Mucosa of gallbladder (tissue), 1 donor: ENCODE data around the gene CNTFR. TPM values are rescaled to one million over a fixed set of nuclear protein-coding genes. Genes with fewer than 3 reads are reported as not detected.
A peak's percentile ranks its signal among the peaks of the same experiment; 100 is the strongest.
"Not testable (repeated sequence)": the region's sequence is repeated elsewhere in the genome, so short reads cannot be mapped to it uniquely, and the experiment has no call there.

ENCODE experiments used
- DNase-seq: peaks from one replicate; pipeline ENCODE4 v3.0.0-alpha.2; 2020; ENCODE audit warnings: low spot score
- total RNA-seq: library from RNA; stranded (reverse); gene quantifications from one replicate; pipeline ENCODE4 v1.2.1, GENCODE V29; 2021
- donor health status: DM: no; HTN: no; CAD: no.

The CNTFR gene
- 23.0 TPM for total RNA-seq

- peak; percentile 47 for DNase-seq
These were observed at the start of gene CNTFR for GRCh38 chr9:34589636-34590380. CNTFR (minus strand) TSS chr9:34589724; CDS start chr9:34568981, 20,743 bp downstream.

GRCh38 chr9:34639322-34639721 lies 49.8 kb upstream of the CNTFR start:
- not testable (repeated sequence) for DNase-seq

- no peak for DNase-seq
These were observed 48.6 kb upstream of the CNTFR start for GRCh38 chr9:34638138-34638445.

DNA sequence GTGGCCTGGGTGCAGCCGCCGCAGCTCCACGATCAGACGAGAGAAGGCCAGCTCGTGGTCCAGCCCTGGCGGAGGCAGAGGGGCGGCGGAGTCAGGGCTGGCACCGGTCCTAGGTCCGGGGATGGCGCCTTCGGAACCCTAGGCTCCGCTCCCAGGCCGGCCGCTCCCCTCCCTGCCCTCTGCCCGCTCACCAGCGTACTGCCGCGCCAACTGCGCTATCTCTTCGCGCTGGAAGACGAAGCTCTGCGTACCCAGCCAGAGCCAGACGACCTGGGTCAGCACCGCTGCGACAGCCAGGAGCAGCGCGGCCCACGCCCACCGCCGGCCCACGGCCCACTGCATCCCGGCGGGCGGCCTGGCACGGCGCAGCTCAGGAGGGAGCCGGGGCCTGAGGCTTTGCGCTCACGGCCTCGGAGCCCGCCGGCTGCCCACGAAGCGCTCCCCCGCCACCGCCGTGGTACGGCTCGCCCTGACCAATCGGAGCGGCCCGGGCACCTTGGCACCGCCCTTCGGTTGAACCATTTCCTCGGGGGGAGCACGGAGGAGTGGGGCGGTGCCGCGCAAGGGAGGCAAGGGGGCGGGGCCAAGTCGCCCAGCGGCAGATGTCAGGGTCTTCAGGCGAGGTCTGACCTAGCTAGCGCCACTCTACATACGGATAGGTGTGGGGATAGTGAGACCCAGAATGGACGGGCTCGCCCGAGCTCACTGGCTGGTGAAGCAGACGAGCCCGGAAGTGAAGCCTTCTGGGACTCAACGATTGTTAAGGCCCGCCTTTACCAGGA lies 48.0 kb upstream of the CNTFR start, which contains the start of gene SIGMAR1:
Gene SIGMAR1, minus strand, starts transcription at position 432 of the 782 bp plus-strand sequence. Its CDS starts 90 bp downstream, at position 342.
- DNase-seq, result peak; percentile 94

GRCh38 chr9:34636791-34637355 lies 47.3 kb upstream of the CNTFR start:
- DNase-seq, result no peak

DNA sequence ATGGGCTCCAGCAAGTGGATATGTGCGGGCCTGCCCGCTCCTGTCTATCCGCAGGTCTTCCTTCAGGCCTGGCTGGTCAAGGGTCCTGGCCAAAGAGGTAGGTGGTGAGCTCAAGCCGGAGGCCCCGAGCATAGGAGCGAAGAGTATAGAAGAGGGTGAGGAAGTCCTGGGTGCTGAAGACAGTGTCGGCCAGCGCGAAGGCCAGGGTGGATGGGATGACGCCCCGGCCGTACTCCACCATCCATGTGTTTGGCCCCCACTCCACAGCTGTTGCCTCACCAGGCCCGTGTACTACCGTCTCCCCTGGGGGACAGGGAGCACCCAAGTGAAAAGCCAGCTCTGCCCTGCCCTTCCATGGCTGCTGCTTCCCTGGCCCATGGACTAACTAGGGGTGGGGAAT lies 46.0 kb upstream of the CNTFR start:
- no peak for DNase-seq

GRCh38 chr9:34634551-34635248 lies 45.2 kb upstream of the CNTFR start:
- DNase-seq, result no peak

DNA sequence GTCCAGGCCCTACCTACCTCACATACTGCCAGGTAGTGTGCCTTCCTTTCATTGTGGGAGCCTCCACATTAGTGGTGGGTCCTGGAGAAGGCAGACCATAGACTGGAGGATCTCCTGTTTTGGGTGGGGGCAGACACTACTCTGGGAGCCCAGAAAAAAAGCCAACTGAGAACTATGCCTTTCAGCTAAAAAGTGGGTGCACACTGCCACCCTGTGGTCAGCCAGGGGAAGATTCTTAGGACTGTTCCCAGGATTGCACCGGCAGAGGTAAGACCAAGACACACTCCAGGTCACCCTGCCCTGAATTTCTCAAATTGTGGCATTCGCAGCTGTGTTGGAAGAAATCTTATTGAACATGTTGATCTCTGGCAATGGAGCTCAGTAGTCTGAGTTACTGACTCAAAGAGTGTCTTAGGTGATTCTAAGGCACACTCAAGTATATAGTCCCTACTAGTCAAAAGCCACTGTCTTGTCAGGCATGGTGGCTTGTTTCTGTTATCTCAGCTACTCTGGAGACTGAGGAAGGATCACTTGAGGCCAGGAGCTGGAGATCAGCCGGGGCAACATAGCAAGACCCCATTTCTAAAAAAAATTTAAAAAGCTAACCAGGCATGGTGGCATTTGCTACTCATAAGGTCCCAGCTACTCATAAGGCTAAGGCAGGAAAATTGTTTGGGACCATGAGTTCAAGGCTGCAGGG lies 44.5 kb upstream of the CNTFR start:
- peak; percentile 61 for DNase-seq

DNA sequence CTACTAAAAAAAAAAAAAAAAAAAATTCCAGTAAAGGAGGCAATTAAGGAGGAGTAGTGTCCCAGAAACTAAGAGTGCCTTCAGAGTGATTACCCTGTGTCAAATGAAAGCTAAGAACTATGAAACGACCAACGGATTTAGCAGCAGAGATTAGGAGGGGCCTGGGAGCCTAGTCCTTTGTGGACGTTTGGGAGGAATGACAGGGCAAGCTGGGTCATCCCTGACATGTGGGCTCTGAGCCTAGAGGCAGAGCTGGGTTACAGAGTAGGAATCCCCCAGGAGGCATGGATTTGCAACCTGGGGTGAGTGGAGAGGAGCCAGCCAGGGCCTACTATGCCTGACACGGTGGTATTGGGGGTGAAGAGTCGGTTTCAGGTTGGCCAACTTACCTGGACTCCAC lies 43.6 kb upstream of the CNTFR start:
- DNase-seq, result no peak

- no peak for DNase-seq
These were observed 41.1 kb upstream of the CNTFR start for GRCh38 chr9:34630402-34631154.

DNA sequence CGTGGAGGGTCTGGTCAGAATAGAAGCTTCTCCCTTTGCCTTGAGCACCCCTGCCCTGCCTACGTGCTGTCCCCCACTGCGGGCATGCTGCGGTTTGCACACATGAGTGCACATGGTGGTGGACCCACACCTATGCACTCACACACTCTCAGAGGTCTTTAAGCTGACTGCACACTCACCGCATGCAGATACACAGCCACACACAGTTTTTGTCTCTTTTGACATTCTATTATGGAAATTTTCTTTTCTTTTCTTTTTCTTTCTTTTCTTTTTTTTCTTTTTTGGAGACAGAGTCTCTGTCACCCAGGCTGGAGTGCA lies 39.9 kb upstream of the CNTFR start:
- DNase-seq, result no peak

GRCh38 chr9:34628656-34629490 lies 39.3 kb upstream of the CNTFR start, which contains the start of gene ARID3C:
ARID3C (minus strand) TSS chr9:34629066; CDS start chr9:34628014, 1,052 bp downstream.
- no peak for DNase-seq

DNA sequence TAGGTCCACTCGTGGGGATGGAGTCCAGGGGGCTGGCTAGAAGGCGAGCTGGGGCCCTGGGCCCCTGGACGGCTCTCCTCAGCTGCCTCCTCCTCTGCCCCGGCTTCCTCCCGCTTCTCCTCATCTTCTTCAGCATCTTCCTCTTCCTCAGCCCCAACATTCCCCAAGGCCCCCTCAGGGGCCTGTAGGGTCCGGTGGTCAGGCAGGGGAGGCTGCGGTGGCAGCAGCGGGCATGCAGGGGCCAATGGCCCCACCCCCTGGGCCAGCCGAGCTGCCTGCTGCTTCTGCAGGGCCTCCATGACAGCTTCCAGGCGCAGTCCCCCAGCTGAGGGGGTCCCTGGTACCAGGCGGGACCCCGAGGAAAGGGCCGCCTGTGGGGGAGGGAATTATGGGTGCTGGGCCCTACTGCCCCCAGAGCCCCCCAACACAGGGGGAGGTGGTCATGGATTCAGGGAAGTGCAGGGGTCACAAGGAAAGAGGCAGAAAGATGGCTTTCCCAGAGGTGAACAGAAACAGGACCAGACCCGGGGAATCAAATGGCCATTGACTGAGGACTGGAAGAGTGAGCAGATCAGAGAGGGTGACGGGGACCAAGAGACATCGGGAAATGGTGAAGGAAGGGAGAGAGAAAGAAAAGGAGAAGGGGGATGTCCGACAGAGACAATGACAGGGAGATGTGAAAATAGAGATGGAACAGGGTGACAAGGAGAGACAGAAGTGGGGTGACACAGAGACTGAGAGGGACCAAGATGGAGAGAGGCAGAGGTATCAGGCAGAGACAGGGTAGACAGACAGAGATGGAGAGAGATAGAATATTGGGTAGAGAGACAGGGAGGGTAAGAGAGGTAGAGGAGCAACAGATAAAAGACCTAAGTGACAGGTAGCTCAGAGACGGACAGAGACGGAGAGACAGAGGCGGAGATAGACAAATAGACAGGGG lies 38.5 kb upstream of the CNTFR start:
- DNase-seq, result no peak

DNA sequence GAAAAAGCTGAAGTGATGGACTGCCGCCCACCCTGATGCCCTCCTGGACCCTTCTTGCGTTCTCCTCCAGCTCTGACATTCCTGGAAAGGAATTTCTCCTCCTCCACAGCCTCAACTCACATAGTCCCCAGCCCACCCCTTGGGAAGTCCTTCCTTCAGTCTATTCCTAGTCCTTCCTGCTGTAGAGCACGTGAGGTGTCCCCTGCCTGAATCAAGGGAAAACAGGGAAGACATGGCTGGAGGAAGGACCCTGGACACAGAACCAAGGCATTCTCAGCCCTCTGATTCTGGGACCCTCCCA lies 35.6 kb upstream of the CNTFR start:
- no peak for DNase-seq

- DNase-seq, result no peak
These were observed 35.1 kb upstream of the CNTFR start for GRCh38 chr9:34624475-34625185.

DNA sequence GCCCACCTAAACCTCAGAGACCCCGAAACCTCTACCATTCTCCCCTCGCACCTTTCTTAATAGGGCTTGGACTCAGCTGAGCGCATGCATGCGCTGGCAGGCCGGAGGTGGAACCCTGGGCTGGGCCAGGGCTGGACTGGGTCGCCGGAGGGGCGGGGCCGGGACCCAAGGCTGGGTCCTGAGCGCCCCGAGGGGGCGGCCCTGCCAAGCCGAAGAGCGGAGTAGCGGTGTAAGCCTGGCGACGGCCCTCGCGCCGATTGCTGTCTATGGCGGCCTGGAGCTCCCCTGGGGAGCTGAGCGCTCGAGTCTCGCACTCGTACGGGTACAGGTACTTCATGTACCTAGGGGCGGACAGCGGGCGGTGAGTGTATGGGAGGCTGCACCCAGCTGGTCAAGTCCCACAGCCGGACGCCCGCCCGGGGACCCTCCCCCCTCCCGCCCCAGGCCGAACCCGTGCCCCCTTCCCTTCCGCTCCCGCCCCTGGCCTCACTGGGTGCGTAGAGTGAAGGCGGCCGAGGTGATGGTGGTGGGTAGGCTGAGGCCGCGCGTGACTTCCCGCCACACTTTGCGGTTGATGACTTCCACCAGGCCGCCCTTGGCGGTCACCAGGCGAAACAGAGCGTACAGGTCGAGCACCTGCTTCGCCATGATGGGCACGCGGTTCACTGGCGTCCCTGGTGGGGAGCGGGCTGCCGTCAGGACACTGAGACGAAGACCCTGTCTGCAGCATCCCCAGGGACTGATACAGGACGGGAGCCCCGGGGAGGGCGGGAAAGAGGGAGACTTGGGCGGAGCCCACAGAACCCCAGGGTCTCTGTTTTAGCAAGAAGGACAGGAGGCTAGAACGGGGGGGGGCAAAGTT lies 34.1 kb upstream of the CNTFR start:
- no peak for DNase-seq
